ENCODE results near the gene RAD51B. TPM values are rescaled to one million over a fixed set of nuclear protein-coding genes. Genes with fewer than 3 reads are reported as not detected.

Gene RAD51B
- total RNA-seq, 1 donor from 2014 or later: 8.9 TPM

DNA sequence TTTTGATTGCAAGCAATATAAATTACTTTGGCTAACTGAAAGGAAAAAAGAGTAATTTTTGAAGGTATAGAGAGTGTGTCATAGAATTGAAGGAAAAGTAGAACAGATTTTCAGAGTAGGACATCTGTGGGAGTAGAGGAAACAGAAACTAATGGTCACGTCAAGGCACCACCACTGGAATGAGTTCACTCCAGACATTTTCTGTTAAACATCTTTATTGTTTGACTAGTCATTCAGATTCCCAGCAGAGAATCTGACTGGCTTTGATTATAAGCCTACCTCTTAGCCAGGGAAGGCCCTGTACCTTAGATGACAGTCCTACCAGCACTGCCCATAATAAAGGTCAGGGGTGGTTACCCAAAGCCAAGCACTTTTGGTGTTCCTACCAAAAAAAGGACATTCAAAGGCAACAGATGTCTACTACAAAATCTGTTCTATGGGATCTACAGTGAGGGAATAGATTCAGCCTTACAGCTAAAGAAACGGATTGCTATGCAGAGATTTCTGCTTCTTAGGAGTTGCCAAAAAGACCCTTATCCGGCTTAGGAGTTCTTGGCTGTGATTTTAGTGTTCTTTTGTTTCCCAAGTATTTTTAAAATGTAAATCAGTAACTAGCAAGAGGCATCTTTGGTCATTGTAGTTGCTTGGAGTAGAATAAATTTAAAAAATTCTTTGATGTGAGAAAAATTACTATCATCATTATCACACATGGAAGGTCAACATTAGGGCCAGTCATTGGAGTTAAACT is 410.8 kb downstream of the RAD51B start:
- no peak for DNase-seq (ENCODE audit: low read depth in 2 of 2)

DNA sequence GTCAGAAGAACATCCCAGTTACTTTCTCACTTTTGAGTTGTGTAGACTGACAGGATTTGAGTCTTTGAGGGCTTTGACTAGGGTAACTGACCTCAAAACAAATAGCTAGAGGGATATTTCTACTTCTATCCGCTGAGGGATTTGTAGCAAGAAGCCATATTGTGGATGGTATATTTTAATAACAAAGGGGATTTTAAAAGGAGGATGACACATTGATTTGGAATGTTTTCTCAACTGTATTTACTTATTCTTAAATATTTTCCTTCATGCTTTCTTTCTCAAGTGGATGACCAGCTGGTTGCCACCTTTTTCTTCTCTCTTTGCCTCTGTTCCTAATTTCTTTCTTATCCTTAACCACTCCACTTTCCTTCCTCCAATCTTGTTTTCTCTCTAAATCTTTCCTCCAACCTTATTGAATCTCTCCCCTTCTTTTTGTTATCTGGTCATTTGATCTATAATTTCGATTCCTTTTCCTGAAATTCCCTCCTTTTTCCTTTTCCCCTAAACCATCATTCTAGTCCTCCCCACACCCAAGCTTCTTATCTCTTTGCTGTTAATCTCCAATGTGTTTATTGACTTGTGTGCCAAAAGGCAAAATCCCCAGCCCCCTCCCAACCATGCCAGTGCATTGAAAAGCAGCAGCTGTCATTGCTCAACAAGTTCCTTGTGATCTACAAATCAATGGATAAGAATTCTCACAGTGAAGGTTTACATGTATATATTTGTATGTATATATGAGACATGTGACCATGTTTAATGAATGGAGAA is 411.6 kb downstream of the RAD51B start:
- peak in 1 of 2 donors; percentile 27 for DNase-seq (ENCODE audit: low read depth in 2 of 2)

DNA sequence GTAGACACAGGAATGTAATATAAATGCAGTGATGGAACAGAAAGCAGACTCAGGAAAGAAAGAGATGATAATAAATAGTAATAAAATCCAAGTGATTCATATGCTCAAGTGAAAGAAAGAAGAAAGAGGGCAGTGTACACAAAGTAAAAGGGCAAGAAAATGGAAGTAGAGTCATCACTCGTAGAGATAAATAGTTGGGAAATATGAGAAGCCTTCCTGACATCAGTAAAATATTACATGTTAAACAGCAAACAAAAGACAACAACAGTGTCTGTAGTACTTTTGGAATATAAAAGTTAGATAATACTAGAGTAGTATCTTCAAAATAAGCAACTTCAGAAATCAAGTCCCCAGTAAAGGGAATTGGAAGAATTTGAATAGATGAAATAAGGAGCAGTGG is 412.3 kb downstream of the RAD51B start:
- DNase-seq (ENCODE audit: low read depth in 2 of 2): peak in 1 of 2 donors; percentile 52

DNA sequence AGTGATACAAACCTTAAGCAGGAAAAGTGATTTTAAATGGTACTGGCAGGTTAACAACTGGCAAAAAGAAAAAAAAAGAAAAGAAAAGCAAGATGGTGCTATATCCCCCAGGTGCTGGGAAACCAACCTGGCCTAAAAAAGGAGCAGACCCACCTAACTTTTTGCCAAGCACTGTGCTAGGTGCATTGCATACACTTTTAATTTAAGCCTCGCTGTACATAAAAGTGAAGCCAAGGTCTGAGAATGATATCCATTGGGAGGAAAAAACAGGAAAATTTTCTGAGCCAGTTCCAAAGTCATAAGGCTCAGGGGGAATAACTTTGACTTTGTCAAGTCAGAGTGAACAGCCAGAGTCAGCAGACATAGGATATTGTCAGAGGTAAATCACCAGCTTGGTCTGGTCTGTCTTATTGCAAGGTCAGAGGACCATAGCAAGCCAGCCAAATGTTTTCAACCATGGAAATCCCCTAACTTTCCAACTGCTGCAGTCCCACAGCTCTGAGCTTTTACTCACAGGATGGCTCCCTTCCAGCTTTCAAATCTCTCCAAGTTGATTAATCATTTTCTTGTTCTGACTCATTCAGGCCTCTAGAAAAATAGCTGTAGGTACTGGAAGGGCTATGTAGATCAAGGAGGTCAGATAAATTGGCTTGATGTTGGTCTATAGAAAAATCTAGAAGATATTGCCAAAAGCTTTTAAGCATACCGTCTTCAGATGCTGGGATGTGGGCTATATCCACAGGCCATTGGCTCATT is 412.9 kb downstream of the RAD51B start:
- DNase-seq (ENCODE audit: low read depth in 2 of 2): peak; percentile 95 to 100

DNA sequence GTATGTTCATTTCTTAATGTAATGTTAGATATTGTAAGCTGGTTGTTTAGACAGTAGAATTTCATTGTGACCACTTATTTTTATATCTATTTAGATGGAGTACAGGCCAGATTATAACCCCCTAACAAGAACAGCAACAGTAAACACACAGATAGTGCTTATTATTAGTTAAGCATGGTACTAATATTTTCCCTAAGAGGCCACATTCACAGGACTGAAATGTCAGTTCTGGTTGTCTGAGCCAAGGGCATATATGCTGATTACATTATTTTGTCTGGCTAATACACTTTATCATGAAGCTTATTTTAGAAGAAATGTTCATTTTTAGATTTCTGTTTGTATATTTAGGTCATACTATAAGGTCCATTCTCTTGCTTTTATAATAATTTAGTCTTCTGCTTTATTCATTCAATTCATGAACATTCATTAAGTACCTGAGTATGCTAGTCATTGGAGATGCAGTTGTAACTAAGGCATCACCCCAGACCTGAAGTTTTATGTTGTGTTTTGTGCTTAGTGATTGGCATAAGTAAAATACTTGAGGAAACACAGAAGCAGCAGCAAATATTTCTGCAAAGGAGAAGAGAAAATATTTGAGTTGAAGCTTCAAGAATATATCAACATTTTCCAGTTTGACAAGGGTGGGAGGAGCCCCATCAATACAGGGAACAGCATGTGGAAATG is 413.7 kb downstream of the RAD51B start:
- peak in 1 of 2 donors; percentile 53 for DNase-seq (ENCODE audit: low read depth in 2 of 2)

DNA sequence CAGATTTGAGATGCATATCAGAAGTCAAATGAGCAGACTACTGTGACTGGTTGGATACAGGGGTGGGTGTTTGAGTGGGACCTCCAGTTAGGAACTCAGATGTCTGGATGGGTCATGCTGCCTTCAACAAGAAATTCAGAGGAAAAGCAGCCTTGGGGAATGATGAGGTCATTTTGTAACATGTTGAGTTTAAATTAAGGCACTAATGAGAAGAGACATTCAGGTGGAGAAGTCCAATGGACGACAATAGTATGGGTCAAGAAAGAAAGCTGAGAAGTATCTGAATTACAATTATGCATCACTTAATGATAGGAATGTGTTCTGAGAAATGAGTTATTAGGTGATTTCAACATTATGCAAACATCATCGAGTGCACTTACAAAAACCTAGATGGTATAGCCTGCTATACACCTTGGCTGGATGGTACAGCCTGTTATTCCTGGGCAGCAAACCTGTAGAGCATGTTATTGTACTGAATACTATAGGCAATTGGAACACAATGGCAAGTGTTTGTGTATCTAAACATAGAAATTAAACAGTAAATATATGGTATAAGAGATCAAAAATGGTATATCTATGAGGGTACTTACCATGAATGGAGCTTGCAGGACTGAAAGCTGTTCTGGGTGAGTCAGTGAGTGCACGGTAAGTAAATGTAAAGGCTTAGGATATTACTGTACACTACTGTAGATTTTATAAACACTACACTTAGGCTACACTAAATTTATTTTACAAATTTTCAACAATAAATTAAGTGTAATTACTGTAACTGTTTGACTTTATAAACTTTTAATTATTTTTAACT is 414.7 kb downstream of the RAD51B start:
- DNase-seq (ENCODE audit: low read depth in 2 of 2): no peak

DNA sequence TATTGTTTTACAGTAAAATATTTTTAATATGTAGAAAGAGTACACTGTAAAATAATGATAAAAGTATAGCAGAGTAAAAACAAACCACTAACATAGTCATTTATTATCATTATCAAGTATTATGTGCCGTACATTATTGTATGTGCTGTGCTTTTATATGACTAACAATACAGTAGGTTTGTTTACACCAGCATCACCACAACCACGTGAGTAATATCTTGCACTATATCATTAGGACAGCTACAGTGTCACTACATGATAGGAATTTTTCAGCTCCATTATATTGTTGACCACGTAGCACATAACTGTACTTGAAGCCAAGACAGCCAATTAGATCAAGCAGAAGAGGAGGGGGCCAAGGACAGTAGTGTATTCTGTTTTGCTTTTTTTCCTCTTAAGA is 415.4 kb downstream of the RAD51B start:
- peak in 1 of 2 donors; percentile 57 for DNase-seq (ENCODE audit: low read depth in 2 of 2)

DNA sequence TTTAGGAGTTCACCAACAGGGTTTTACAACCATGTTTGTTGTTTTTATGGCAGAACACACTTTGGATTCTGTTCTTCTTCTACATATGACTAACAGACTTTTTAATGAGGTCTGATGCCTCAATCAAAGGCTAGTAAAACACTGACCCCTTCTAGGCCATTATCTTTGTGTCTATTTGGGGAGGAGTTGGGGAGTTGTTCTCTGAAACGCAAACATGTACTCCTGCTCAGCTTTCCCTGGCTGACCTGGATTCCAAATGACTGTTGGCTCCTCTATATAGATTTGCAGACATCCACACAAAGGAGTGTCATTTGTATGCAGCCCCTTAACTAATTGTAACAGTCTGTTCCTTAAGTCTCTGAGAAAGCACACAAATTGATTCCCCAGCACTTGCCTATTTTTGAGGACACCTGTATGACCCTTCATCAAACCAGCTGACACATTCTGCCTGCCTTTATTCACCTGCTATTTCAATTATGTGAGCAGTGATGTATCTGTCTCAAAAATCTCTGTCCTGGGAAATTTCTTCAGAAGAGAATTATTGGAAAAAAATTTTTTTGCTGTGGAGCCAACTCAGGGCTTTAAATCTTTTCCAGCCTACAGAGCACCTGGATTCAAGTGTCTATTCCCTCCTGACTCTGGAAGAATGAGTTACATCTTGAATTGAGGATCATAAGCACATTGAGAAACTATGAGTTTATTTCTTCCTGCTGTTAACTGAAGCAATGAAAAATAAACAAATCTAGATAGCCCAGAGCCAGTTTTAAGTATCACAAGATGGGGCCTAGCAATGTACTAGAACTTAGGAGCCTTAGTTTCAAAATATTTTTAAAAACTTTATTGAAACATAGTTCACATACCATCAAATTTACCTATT is 417.2 kb downstream of the RAD51B start:
- DNase-seq (ENCODE audit: low read depth in 2 of 2): no peak

DNA sequence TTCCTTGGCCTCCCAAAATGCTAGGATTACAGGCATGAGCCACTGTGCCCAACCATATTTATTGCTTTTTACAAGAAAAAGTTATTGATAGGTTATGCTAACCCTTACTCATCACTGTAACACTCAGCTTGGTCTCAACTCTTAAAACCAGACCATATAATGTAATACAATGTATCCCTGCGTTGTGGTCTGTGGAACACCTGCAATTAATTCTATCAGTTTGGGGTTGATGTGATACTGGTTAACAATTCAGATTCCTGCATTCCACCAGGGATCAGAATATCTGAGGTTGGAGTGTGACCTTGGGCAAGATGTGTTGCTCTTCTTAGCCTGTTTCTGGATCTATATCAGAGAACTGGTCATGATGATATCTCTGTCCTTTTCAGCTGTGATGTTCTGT is 419.0 kb downstream of the RAD51B start:
- no peak for DNase-seq (ENCODE audit: low read depth in 2 of 2)

DNA sequence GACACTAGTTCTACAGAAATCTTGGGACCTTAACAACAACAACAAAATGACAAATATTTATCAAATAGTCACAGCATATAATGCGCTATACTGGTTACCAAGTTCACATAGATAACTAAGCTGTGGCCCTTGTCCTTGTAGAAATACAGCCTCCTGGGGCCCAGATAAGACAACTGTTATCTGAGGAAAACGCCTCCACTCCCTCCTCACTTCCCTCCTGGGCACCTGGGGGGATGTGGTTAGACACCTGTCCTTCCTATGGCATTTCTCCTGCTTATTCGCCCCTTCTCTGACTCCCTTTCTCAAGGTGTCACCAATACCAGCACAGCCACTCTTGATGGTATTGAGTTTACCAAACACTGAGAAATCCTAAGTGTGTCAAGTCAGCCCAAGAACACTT is 419.4 kb downstream of the RAD51B start:
- no peak for DNase-seq (ENCODE audit: low read depth in 2 of 2)

DNA sequence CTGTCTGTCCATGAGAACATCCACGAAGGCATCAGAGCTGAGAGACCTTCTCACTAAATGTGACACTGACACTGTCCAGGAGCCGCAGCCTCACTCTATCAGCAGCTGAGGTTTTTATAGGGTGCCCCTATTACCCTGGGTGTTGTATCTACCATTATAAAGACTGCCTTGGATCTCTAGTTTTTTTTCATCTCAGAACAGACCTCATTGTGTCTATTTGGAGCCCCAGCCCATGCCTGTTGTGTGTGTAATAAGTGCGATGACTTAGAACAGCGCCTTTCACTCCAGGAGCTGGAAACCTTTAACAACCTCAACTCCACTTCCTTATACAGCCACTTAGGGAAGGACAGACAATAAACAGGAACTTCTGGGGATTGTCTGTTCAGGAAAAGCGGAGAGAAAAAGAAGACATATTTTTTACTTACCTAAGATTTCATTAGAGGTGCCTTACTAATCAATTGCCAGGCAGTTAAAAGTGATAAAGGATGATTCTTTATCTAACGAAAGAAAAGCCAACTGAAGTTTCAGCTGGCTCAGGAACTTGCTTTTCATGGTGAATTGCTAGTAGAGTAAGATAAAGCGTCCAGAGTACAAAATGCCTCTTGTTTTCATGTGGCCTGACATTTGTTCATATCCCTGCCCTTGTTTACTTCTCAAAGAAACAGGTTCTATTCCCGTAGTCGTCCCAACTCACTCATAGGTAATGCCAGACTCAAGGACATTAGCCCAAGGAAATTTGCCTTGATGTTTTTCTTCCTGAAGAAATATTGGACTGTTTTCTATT is 420.6 kb downstream of the RAD51B start:
- DNase-seq (ENCODE audit: low read depth in 2 of 2): peak in 1 of 2 donors; percentile 87

DNA sequence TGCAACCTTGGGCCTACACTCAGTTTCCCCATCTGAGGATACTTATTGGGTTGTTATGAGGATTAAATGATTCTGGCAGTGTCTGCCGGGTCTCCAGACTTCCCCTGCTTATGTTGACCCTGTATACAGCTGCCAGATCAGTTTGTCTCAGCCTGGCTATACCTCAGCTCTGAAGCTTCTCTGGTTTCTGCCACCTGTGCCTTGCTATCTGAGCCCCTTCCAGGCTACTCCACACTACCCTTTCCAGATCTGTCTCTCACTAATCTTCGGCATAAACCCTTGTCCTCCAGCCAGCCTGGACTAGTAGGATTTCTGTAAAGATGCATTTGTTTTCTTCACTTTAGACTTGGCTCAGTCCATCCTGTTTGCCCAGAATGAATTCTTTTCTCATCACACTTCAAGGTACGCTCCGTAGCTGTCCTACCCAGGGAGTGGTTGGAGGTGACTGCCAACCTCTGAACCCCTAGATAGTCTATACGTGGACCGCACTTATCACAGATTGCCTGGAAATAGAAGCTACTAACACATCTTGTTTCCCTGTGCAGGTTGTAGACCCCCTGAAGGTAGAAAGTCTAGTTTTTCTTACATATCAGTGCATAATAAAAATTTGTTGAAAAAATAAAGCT is 422.4 kb downstream of the RAD51B start:
- no peak for DNase-seq (ENCODE audit: low read depth in 2 of 2)

DNA sequence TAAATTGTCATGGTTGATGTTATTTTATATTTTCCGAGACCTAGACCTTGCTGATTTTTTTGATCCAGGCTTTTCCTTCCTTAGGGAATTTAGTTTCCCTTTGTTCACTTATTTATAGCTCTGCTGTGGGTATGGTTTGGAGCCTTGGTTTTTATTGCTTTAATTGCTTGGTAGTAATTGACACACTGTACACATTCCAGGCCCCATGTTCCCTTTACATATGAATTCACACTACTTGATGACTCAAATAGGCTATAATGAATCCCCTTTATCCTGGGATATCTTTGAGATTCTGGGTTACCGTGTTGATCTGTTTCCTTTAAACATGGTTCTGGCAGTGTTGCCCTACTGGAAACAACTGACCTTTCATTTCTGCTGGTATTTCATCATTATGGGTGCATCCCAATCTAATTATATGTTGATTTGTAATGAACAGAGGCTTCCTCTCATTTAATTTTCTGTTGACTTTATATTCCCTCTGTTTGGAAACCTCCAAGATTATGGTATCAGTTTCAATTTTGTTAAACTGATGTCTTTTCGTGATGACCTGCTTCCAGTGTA is 424.0 kb downstream of the RAD51B start:
- DNase-seq (ENCODE audit: low read depth in 2 of 2): peak in 1 of 2 donors; percentile 56

DNA sequence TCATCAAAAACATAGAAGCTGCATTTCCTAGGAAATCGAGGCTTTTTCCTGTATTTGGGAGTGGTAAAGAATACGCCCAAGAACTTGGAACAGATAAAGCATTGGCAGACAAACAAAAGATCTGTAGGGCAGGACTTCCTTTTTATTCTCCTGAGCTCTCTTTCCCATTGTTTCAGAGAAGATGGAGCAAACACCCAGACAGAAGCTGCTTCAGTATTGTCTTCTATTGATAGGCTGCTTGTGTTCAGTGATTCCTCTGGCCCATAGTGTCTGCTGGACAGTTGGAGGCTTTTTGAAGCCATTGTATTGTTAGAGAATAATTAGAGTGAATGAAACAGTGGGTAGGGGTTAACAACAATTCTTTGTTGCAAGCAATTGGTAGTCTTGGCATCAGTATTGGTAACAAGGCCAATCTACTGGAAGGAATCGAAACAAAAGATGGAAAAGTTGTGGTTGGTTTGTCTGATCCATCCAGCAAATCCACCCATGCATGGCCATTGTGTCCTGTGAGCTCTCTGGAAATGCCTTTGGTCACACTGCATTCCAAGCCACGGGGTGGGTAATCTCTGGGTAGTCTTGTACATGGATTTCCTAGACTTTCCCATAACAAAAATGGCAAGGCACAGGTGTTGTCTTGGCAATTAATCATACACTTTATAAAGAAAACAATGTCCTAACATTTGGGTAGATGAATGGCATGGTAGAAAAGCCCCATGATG is 424.8 kb downstream of the RAD51B start:
- DNase-seq (ENCODE audit: low read depth in 2 of 2): peak in 1 of 2 donors; percentile 36

DNA sequence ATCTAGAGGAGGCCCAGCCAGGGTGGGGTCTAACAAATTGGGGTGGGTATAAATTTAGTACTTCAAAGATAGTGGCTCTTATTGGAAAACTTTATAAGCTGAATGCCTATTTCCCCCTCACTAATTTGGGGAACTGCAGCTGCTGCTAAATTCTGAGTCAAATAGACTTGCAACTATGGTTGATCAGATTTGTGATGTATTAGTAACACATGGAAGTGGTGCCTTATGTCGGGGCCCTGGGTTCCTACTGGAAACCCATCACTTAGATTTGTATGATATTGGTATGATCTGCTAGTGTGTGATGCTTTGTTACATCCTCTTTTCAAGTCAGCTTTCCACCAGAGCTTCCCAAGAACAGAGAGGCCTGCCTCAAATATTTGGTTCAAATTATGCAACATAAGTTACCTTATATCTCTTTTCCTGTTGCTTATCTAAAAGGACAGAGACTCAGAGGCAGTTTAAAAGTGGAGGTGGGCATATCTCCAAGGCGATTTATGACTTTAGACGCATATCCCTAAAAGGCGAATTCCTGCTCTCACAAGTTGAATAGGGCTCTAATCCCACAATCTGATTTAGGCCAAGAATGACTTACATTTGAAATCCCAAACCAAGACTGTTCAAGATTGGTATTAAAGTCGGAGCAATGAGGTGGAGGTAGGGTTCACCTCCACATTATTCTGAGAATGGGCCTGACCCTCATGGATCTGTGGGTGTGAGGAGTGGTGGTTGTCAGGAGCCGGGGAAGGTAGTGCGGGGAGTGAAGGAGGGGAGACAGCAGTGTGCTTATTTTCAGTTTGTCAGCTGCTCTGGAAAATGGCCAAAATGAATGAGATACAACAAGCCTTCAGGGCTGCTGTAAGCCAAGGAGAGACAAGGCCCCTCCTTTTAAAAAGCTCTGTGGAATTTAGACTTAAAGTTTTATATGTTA is 425.8 kb downstream of the RAD51B start:
- peak in 1 of 2 donors; percentile 27 for DNase-seq (ENCODE audit: low read depth in 2 of 2)

DNA sequence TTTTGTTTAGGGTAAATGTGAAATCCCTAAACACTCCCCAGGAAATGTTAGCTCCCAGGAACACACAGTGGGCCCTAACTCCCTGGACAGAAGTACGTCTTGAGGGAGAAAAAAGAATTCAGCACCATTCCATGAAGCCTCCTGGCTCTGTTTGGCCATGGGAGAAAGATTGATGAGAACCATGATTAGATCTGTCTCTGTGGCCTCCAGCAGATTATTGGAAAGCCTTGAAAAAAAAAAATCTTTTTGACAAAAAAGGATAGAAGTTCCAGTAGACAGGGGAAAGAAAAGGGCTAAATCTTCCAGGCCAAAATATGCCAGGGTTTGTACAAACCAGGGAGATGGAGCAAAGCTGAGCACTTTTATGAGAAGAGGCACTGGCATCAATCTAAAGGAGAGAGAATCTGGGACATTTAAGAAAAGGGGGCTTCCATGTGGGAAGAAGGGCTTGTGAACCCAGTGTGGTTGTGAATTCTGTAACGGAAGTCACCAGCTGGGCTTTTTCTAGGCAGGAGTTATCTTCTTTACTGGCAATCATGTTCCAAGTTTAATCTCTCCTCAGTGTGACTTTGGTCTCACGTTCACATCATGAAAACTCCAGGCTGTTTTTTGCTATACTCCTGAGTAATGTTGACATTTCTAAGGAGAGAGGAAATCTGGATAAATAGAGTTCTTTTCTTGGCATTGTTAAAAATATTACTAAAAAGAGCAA is 426.7 kb downstream of the RAD51B start:
- no peak for DNase-seq (ENCODE audit: low read depth in 2 of 2)

All from lung microvascular endothelial cell (primary cell).